Stimulated activated CD4-positive, alpha-beta T cell treated with anti-CD3 and anti-CD28 coated beads, TNF-alpha, amount 100 ng/mL, for 4 hours (primary cell): ENCODE data around the gene KIAA0753.

Source experiments
- DNase-seq, 3 experiments: peaks; one replicate each; pipeline ENCODE4 v3.0.0-alpha.2; 2020; ENCODE audit warnings: low read depth in 3 of 3

Gene KIAA0753

DNA sequence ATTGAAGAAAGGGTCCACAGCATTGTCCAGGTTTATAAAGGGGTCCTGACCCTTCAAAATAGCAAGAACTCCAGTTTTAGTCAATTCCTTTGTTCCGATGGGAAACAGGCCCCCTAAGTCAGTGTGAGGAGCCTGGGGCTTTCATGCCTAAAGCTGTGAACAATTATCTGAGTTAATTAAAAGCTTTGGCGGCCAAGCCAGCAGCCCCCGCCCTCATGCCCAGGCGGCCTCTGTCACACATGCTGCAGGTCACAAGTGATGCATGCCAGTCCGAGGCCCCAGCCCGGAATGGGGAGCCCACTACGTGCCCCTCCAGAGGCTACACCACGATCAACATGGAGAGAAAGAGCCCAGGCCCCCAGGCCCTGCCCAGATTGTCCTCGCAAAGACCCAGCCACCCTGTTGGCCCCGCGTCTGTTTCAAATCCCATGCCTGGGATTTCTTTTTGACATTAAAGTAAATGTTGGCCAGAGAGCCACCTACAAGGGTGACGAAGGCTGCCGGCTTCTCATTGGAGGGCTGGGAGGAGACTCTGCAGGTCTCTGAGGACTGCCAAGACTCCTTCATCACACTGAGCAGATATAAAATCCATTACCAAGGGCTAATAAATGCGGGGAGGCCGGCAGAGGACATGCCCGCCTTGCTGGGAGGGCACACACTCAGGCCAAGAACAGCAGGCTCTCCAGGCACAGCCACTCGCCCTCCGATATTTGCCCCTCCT, 69.6 kb downstream of the KIAA0753 start:
- no peak for DNase-seq

GRCh38 chr17:6569370-6570285, 70.9 kb downstream of the KIAA0753 start:
- no peak for DNase-seq

DNA sequence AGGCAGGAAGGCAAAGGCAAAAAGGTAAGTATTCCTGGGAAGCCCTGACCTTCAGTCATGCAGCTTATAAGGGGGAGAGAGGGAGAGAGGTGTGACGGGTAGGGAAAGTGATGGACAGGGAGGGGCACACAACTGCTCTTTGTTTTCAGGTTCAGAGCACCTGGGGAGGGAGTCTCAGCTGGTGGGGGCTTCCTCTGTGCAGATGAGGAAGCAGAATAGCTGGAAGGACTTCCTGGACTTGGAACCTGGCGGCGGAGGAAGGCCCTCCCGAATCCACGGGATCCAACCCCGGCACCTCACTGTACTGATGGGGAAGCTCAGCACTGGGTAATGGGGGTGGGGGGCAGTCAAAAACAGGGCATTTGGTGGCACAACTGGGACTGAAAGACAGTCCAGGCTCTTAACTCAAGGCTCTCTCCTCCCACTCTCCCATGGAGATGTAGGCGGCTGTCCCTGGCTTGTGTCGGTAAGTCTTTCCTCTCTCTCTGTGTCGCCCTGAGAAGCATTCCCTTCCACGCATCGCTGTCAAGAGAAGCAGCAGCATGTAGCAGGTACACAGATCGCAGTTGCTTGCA, 72.2 kb downstream of the KIAA0753 start:
- no peak for DNase-seq

DNA sequence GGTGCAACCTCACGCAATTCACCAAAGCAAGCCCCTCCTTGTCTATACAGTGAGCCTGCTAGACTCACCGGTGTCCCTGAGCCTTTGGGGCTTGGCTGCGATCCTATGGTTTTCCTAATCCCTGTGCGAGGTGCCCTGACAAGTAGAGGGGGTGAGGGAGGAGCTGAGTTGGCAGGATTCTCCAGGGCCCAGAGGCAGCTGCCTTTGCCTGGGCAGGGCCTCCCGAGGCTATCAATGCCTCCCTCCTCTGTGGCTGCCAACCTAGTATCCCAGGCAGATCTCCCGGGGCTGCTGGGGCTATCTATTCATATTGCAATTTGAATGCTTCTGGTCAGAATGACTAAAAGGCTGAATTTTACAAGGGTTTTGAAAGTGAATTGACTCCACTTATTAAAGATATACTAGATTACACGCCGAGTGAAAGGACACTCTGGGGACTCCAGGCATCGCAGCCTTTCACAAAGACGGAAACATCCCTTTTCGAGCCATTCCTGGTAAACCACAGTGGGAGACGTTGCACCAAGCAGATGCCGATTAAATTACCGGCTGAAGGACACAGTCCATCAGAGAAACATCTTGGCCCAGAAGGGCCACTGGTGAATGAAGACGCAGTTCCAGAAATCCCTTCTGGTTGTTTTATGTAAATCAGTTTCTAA, 72.9 kb downstream of the KIAA0753 start:
- DNase-seq: no peak

- DNase-seq: no peak
These were observed 79.1 kb downstream of the KIAA0753 start for GRCh38 chr17:6561446-6561845.

GRCh38 chr17:6560496-6560895, 80.0 kb downstream of the KIAA0753 start:
- DNase-seq: no peak

DNA sequence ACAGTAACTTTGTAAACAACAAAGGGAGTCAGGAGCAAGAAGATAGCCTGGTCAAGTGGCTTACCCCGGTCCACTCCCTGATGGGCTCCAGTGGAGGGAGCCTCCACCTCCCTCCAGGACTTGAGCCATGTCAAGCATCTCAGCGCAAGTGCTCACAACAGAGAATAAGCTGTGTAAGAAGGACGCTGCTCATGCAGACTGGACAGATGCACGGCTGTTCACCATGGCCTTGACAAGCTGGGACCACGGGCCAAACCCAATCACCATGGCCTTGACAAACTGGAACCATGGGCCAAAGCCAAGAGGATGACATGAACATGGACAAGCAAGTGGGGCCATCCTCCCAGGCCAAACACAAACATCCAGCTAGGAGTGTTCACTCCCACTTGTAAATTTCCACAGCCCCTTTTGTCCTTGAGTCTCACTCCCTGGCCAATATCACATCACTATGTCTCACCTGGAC, 80.7 kb downstream of the KIAA0753 start:
- DNase-seq: no peak

- no peak for DNase-seq
These were observed 81.4 kb downstream of the KIAA0753 start for GRCh38 chr17:6558932-6559752.

GRCh38 chr17:6558276-6558675, 82.2 kb downstream of the KIAA0753 start:
- DNase-seq: no peak

- no peak for DNase-seq
These were observed 83.5 kb downstream of the KIAA0753 start for GRCh38 chr17:6557040-6557438.

DNA sequence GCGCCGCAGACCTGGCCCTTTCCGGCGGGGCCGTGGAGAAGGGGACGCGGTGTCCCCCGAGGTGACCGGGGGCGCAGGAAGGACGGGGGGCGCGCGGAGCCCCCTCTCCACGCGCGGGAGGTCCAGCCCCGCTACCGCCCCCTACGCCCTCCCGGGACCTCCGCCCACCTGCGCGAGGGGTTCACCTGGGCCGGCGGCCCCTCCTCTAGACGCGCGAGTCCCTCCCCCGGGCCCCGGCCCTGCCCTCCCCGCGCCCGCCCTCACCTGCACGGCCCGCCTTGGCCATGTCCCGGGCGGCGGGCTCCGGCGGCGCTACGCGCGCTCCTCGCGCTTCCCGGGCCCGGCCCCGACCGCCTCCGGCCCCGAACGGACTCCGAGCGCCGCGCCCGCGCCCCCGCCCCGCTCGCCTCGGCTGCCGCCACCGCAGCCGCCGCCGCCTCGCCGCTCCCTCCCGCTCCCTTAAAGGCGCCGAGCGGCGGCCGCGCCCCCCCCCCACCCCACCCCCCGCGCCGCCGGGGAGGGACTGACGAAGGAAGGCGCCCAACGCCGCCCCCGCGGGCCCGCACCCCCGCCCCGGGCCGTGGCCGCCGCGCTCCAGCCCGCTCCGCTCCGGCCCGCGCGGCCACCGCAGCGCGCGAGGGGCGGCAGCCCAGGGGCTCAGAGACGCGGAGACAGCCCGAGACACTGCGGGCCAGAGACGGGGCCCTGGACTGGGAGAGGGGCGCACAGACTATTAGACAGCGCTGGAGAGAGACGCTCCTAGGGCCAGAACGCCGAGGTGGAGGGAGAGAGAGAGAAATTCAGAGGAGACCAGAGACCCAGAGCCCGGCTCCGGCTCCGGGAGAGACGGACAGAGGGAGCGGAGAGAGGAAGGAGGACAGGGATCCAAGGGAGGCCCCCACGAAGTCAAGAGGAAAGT, 84.1 kb downstream of the KIAA0753 start, which contains the start of gene PITPNM3:
TSS of gene PITPNM3 (minus strand) at position 435 of the 919 bp plus-strand sequence. CDS start at position 286, 149 bp downstream.
- no peak for DNase-seq

DNA sequence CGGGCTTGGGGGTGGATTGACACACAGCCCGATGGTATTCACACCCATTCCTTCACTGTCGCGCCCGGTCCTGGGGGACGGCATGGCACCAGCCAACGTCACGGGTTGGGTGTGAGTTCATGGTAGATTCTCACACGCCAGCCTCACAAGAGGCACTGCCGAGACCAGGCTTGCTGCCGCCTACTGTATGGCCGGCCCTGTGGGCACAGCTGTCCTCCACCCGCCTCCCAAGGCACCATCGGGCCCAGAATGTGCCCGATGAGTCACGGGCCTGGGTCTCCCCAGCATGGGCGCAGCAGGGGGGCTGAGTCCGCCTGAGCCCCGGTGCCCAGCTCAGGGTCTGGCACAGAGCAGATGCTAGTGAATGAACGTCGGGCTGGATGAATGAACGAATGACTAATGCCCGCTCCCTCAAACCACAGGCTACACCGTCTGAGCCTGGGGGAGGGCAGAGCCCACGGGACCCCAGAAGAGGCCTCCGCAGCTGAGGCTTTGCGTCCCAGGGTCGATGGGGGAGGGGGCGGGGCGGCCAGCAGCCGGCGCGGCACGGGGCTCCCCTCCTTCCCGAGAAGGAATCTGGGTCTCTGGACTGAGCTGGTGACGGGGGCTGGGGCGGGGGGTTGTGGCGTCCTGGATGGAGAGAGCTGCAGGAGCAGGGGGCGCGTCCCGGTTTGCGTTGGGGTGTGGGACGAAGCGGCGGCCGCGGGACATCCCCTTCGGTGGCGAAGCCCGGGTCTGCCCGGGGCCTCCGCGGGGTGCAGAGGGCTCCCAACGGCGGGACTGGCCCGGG, 85.0 kb downstream of the KIAA0753 start:
- DNase-seq: no peak

- DNase-seq: no peak
These were observed 85.6 kb downstream of the KIAA0753 start for GRCh38 chr17:6554871-6555330.

DNA sequence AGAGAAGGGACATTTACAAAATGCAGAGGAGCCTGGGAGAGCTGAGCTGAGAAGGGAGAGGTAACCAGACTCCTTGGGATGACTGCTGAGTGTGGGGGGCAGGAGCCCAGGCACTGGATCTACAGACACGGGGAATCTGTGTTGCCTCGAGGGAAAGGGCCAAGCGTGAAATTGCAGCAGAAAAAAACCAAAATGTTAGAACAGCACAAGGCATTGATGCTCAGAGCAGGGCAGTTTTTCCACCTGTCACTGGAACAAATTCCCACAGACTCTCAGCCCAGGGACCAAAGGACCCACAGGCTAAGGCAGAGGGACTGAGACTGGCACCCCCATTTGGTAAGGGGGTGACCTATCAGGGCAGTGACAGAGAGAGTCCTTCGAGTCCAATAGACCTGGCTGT, 86.2 kb downstream of the KIAA0753 start:
- DNase-seq: no peak

GRCh38 chr17:6551869-6552531, 88.5 kb downstream of the KIAA0753 start:
- no peak for DNase-seq

GRCh38 chr17:6551356-6551755, 89.2 kb downstream of the KIAA0753 start:
- no peak for DNase-seq

DNA sequence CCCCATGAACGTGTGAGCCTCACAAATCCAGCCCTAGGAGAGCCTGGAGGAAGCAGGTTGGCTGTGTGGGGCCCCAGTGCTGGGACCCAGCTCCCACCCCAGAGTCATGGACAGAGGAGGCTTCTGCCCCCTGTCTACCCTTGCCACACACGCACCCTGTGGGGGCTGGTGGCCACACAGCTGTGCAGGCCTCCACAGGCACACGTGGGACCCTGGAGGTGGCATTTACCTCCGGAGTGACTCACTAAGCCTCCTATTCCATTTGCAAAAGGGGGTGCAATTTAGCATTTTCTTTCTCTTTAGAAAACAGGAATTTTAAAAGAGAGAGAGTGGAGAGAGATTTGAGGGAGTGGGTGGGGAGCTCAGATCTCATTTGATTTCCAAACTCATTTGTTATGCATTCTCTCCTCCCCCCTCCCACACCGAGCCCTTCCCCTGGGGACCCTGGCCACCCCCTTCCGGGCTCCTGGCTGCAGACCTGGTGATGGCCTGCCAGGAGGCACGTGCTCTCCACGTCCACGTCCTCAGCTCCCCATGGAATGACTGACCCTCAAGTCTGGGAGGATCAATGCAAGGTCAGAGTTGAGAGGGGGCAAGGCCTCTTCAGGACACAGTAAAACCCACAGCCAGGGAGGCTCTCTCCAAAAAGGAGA, 91.0 kb downstream of the KIAA0753 start:
- DNase-seq: no peak
